HUES64 (cell line): ENCODE results near the gene SFMBT2.

Experiments
- H3K27ac ChIP-seq: 2 replicates; pipeline ENCODE4 v1.7.0; 2013; ENCODE audit warnings: low read depth, low read length, inconsistent platforms
- H3K27me3 ChIP-seq: 2 replicates; pipeline ENCODE4 v1.6.1; 2013; ENCODE audit warnings: mild to moderate bottlenecking, low read length; ENCODE audit not compliant: insufficient read depth
- H3K36me3 ChIP-seq: 2 replicates; pipeline ENCODE4 v1.6.1; 2013; ENCODE audit warnings: mild to moderate bottlenecking, low read length; ENCODE audit not compliant: insufficient read depth
- H3K4me1 ChIP-seq: 2 replicates; pipeline ENCODE4 v1.6.1; 2013; ENCODE audit warnings: mild to moderate bottlenecking, low read length, moderate library complexity; ENCODE audit not compliant: insufficient read depth
- H3K4me3 ChIP-seq: 2 replicates; pipeline ENCODE4 v1.5.1; 2013; ENCODE audit warnings: mild to moderate bottlenecking, low read length, moderate library complexity
- H3K9ac ChIP-seq: 2 replicates; pipeline ENCODE4 v1.6.1; 2013; ENCODE audit warnings: mild to moderate bottlenecking, low read depth, low read length
- H3K9me3 ChIP-seq: 2 replicates; pipeline ENCODE4 v1.6.1; 2013; ENCODE audit warnings: low read depth, low read length; ENCODE audit not compliant: insufficient read depth
- WGBS: fragments of 150-250, 120-280 bp; methylation state at CpG from one replicate; pipeline ENCODE4 v1.1.7; 2013; ENCODE audit warnings: missing lambda C conversion rate; 5-methylcytosine and 5-hydroxymethylcytosine counted together

SFMBT2 gene

GRCh38 chr10:7171825-7172224, 239.0 kb downstream of the SFMBT2 start:
- 96% methylated on average over 35 of the region's 35 CpGs for WGBS
- Histone ChIP-seq H3K27me3 (no peaks in the 10 kb centered on the region), H3K9ac (no peak overlapping the region), H3K27ac (no peak overlapping the region), H3K4me3 (no peak overlapping the region), H3K9me3 (peaks cover 6% of the 10 kb centered on the region; the same call in 1 of the 2 replicates), H3K4me1 (no peaks in the 10 kb centered on the region), H3K36me3 (peaks cover 31% of the 10 kb centered on the region)

- H3K9me3 ChIP-seq: peaks cover 6% of the 10 kb centered on the region; the same call in 1 of the 2 replicates
- H3K9ac ChIP-seq: no peak overlapping the region
- no peaks in the 10 kb centered on the region for H3K4me1 ChIP-seq
- H3K36me3 ChIP-seq: peaks cover 21% of the 10 kb centered on the region
- no peak overlapping the region for H3K27ac ChIP-seq
- WGBS: 95% methylated on average over 24 of the region's 24 CpGs
- no peaks in the 10 kb centered on the region for H3K27me3 ChIP-seq
- no peak overlapping the region for H3K4me3 ChIP-seq
Measured at GRCh38 chr10:7170626-7171322, 240.1 kb downstream of the SFMBT2 start.

DNA sequence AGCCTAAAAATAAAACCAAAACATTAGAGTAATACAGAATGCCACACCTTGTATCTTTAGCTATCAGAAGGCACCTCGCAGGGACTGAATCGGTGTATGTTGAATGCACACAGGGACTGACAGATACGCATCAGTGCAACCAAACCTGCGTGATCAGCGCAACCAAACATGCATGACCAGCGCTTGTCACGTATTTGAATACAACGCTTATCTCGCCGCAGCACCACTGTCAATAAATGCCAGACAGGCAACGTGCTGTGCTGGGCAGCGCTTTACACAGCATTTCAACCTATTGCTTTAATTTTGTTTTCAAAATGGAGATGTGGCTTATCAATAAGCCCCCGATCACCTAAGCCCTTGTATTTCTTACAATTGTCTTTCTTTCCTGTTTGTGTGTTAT, 242.4 kb downstream of the SFMBT2 start:
- no peak overlapping the region for H3K27ac ChIP-seq
- peaks cover 13% of the 10 kb centered on the region; the same call in 1 of the 2 replicates for H3K36me3 ChIP-seq
- no peak overlapping the region for H3K4me3 ChIP-seq
- H3K27me3 ChIP-seq: no peaks in the 10 kb centered on the region
- H3K9me3 ChIP-seq: no peaks in the 10 kb centered on the region
- no peaks in the 10 kb centered on the region for H3K4me1 ChIP-seq
- 95% methylated on average over 13 of the region's 13 CpGs for WGBS
- no peak overlapping the region for H3K9ac ChIP-seq

- peaks cover 13% of the 10 kb centered on the region for H3K36me3 ChIP-seq
- H3K9me3 ChIP-seq: no peaks in the 10 kb centered on the region
- no peaks in the 10 kb centered on the region for H3K27me3 ChIP-seq
- H3K4me3 ChIP-seq: no peak overlapping the region
- no peaks in the 10 kb centered on the region for H3K4me1 ChIP-seq
- no peak overlapping the region for H3K27ac ChIP-seq
- 95% methylated on average over 4 of the region's 4 CpGs for WGBS
- no peak overlapping the region for H3K9ac ChIP-seq
Measured at GRCh38 chr10:7165500-7166177, 245.2 kb downstream of the SFMBT2 start.

- H3K4me1 ChIP-seq: no peaks in the 10 kb centered on the region
- H3K9me3 ChIP-seq: no peaks in the 10 kb centered on the region
- no peak overlapping the region for H3K27ac ChIP-seq
- H3K36me3 ChIP-seq: peaks cover 13% of the 10 kb centered on the region
- WGBS: 95% methylated on average over 8 of the region's 8 CpGs
- H3K9ac ChIP-seq: no peak overlapping the region
- H3K4me3 ChIP-seq: no peak overlapping the region
- no peaks in the 10 kb centered on the region for H3K27me3 ChIP-seq
Measured at GRCh38 chr10:7164955-7165354, 245.9 kb downstream of the SFMBT2 start.

DNA sequence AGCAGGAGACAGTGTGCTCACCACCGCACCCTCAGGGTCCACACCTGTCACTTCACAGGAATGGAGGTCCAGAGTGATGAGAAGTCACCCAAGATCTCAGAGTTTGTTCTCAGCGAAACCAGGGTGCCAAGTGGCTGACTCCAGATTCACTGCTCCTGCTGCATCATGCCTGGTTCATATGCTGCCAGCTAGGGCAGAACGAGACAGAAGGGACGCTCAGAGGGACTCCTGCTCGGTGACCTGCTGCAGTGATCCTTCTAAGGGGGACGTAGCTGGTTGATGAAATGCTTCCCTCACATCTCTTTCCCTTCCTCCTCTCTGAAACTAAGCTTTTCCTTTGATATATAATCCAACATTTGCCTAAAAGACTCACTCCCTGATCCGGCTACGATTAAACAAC, 248.5 kb downstream of the SFMBT2 start:
- 97% methylated on average over 8 of the region's 8 CpGs for WGBS
- H3K9ac ChIP-seq: no peak overlapping the region
- H3K27ac ChIP-seq: no peak overlapping the region
- H3K4me3 ChIP-seq: no peak overlapping the region
- H3K9me3 ChIP-seq: no peaks in the 10 kb centered on the region
- no peaks in the 10 kb centered on the region for H3K4me1 ChIP-seq
- H3K27me3 ChIP-seq: no peaks in the 10 kb centered on the region
- peaks cover 13% of the 10 kb centered on the region for H3K36me3 ChIP-seq

- H3K9ac ChIP-seq: no peak overlapping the region
- H3K36me3 ChIP-seq: peaks cover 13% of the 10 kb centered on the region
- no peaks in the 10 kb centered on the region for H3K9me3 ChIP-seq
- 96% methylated on average over 15 of the region's 15 CpGs for WGBS
- H3K4me3 ChIP-seq: no peak overlapping the region
- no peaks in the 10 kb centered on the region for H3K27me3 ChIP-seq
- H3K27ac ChIP-seq: no peak overlapping the region
- no peaks in the 10 kb centered on the region for H3K4me1 ChIP-seq
Measured at GRCh38 chr10:7161484-7162250, 249.2 kb downstream of the SFMBT2 start.

DNA sequence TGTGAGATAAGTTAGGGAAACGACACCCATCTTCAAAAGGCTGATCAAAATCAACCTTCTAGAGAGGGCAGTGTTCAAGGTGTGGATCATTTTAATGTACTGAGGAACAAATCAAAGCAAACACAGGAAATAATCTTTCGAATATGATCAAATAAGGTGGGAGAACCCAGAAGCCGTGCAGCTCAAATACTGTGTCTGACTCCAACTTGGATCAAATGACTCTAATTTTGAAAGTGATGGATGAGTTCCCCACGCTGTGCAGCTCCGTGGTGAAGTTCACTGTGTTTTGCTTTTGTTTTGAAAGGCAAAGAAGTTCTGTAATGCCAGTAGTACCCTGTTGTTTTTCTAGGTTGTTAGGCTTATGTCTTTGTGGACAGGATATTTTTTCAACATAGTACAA, 250.9 kb downstream of the SFMBT2 start:
- WGBS: 82% methylated on average over 4 of the region's 5 CpGs
- H3K4me3 ChIP-seq: no peak overlapping the region
- H3K9me3 ChIP-seq: no peaks in the 10 kb centered on the region
- H3K27ac ChIP-seq: no peak overlapping the region
- H3K4me1 ChIP-seq: no peaks in the 10 kb centered on the region
- H3K9ac ChIP-seq: no peak overlapping the region
- no peaks in the 10 kb centered on the region for H3K27me3 ChIP-seq
- H3K36me3 ChIP-seq: peaks cover 13% of the 10 kb centered on the region

- Histone ChIP-seq H3K27me3 (no peaks in the 10 kb centered on the region), H3K9me3 (no peaks in the 10 kb centered on the region), H3K9ac (no peak overlapping the region), H3K27ac (no peak overlapping the region), H3K36me3 (peaks cover 13% of the 10 kb centered on the region), H3K4me1 (no peaks in the 10 kb centered on the region), H3K4me3 (no peak overlapping the region)
- 97% methylated on average over 3 of the region's 5 CpGs for WGBS
Measured at GRCh38 chr10:7159517-7159916, 251.3 kb downstream of the SFMBT2 start.

GRCh38 chr10:7157091-7157490, 253.7 kb downstream of the SFMBT2 start:
- no peaks in the 10 kb centered on the region for H3K4me1 ChIP-seq
- H3K4me3 ChIP-seq: no peak overlapping the region
- no peaks in the 10 kb centered on the region for H3K9me3 ChIP-seq
- H3K9ac ChIP-seq: no peak overlapping the region
- H3K36me3 ChIP-seq: peaks cover 5% of the 10 kb centered on the region; the same call in 1 of the 2 replicates
- no peaks in the 10 kb centered on the region for H3K27me3 ChIP-seq
- 65% methylated on average over 2 of the region's 2 CpGs for WGBS
- H3K27ac ChIP-seq: no peak overlapping the region

- WGBS: 95% methylated on average over 1 of the region's 1 CpG
- Histone ChIP-seq H3K9ac (no peak overlapping the region), H3K27ac (no peak overlapping the region)
Measured at GRCh38 chr10:7153750-7154149, 257.1 kb downstream of the SFMBT2 start.

More at GRCh38 chr10:7153750-7154149, 257.1 kb downstream of the SFMBT2 start:
- Histone ChIP-seq H3K4me1 (no peaks in the 10 kb centered on the region), H3K4me3 (no peak overlapping the region), H3K9me3 (no peaks in the 10 kb centered on the region), H3K36me3 (no peaks in the 10 kb centered on the region), H3K27me3 (no peaks in the 10 kb centered on the region)
